G401.6 (cell line): ENCODE data around the gene NSUN6.
A peak's percentile ranks its signal among the peaks of the same experiment; 100 is the strongest.
"Not testable (repeated sequence)": the region's sequence is repeated elsewhere in the genome, so short reads cannot be mapped to it uniquely, and the experiment has no call there.

Experiments used
- FAIRE-seq: peaks from 2 replicates; lab custom pipeline; 2012; peaks lifted over from hg19 to GRCh38; lab: Jason Lieb, UNC

Gene NSUN6

DNA sequence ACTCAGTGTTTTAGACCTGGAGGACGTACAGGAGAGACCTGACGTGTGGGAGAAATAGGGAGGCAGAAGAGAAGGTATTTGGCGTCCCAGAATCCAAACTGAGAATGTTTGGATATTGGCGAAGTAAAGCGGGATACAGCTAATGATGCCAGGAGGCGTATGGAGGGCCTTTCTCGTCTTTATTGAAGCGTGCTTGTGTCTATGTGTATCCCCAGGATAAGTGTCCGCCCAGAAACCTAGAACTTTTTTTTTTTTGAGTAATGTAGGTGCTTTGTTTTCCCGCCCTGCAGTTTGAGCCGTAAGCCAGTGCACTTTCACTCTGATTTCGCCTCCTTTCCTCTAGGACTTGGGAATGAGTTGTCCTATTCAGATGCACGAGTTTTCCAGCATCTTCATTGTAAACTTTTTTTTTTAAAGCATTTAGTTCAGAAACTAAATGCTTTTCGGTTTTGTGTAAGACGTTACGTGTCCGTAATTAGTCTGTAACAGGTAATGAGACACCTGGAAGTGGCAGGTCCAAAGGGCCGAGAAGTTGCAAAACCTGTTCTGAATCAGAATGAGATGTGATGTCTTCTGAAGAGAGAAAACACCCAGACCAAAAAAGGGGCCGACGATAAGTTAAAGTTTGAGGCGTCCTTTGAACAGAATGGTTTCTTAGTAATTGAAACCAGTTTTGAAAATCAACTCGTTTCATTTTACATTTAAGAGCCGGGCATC lies 8.6 kb upstream of the NSUN6 start:
- FAIRE-seq = no peak

DNA sequence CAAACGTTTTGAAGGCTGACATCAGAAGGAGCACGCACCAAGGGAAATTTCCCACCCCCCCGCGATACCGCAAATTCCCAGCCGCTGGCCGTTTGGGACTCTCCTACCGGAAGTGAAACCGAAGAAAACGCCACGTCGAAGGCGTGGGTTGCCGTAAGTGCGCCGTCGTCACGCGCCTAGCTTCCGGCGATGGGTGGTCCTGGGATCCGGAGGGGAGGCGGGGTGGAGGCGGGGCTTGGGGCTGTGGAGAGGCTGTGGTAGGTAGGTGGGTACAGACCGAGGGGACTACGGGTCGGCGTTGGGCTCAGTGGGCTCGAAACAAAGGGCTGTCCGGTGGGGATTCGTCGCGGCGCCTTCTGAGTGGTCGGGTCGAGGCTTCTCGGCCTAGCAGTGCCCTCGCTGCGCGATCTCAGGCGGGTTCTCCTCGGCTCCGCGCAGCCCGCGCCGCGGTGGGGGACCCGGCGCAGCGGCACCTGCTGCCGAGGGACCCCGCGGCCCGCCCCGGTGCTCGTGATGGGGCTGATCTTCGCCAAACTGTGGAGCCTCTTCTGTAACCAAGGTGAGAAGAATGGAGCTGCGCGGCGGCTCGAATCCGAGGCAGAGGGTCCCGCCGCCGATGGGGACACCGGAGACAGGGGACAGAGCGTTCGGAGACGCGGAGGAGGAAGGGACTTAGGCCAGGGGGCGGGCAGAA lies 7.9 kb upstream of the NSUN6 start, which contains the start of gene ARL5B:
Gene ARL5B, plus strand, starts transcription at position 307 of the 694 bp plus-strand sequence. Its CDS starts 207 bp downstream, at position 514.
- peak; percentile 95 for FAIRE-seq

DNA sequence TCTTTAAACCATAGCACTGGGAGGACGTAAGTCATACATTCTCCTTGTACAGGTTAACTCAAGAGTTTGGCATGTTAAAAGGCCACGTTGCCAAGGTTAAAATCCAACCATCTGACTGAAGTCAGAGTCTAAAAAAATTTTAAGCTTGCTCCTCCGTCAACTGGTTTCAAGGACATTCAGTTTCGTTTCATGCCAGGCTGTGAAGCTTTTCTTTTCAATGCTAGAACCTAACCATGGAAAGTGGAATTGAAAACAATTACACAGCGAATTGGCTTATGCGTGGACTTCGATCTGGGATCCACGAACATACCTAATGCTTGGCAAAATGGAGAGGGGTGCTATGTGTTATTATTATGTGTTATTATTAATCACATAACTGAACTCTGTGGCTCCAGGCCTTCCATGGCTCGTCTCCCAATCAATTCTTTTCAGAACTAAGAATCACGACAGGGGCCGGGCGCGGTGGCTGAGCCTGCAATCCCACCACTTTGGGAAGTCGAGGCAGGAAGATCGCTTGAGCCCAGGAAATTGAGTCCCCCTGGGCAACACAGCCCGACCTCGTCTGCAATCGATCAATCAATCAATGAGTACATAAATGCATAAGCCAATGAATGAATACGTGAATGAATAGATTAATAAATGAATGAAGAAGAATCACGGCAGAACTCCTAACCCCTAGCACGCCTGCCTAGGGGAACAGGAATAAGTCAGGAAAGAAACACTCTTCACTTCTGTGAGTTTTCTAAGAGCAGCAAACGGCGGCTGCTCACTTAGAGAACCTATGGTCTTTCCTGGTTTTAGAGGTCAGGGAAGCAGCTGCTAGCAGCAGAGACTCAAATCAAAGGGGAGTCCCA lies 7.1 kb upstream of the NSUN6 start:
- FAIRE-seq = no peak

DNA sequence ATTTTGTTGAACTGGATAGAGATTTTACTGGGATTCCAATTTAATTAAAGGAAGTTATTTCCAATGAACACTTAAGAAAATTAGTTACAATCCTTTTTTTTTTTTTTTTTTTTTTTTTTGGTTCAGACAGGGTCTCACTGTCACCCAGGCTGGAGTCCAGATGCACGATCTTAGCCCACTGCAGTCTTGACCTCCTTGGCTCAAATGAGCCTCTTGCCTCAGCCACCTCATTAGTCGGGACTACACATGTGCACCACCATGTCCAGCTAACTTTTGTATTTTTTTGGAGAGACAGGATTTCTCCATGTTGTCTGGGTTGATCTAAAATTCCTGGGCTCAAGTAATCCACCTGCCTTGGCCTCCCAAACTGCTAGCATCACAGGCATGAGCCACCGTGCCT lies 5.3 kb upstream of the NSUN6 start:
- FAIRE-seq = no peak

DNA sequence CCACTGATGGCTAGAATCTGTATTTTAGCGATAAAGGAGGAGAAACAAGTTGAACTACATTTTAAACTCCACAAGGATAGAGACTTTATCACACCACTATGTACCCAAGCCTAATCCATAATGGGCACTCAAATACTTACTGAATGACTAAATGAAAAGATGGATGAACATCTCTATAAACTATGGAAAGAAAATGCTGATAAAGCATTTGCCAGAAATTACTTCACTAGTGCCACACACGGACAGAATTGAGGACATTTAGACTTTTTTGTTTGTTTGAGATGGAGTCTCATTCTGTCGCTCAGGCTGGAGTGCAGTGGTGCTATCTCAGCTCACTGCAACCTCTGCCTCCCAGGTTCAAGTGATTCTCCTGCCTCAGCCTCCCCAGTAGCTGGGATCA lies 1.7 kb upstream of the NSUN6 start:
- no peak for FAIRE-seq

DNA sequence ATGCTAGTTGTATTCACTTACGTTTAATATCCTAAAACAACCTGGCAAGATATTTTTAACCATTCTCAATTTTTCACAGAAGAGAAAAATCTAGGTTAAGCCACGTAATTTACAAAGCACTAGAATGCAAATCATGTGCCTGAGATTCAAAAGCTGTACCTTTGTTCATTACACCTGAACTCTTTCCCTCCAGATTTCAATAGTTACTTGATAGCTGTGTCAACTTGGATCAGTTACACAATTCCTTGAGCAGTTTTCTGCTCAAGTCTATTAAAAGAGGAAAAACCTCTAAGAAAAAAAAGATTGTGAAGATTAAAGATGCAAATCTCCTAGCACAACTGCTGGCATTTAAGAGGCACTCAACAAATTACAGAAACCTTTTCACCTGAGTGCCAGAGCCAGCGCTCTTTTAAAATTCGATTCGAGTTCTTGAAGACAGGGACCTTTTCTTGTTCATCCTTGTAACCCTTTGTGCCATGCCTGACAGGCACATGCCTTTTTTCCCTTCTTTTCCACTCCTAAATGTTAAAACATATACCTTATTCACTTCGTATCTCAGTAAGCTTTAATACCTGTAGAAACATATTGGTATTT lies 886 bp downstream of the NSUN6 start:
- FAIRE-seq = no peak

DNA sequence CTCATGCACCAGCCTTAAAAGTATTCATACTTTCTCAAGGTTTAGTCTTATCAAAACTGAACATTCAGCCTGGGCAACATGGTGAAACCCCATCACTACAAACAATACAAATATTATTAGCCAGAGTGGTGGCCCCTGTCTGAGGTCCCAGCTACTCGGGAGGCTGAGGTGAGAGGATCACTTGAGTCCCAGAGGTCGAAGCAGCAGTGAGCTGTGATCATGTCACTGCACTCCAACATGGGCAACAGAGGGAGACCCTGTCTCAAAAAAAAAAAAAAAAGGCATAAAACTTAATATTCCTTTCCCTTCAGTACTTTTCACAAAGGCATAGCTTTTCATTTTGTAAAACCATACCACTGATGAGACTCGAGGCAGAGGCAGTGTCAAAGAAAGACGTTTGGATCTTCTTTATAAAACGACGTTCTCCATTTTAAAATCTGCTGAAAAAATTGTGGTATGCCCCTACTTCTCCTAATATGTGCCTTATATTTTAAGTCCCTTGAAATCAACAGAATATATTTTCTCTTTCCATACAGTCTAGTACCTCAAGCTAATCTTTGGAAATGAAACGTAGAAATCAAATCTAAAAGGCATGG lies 1.9 kb downstream of the NSUN6 start:
- FAIRE-seq = peak; percentile 21

DNA sequence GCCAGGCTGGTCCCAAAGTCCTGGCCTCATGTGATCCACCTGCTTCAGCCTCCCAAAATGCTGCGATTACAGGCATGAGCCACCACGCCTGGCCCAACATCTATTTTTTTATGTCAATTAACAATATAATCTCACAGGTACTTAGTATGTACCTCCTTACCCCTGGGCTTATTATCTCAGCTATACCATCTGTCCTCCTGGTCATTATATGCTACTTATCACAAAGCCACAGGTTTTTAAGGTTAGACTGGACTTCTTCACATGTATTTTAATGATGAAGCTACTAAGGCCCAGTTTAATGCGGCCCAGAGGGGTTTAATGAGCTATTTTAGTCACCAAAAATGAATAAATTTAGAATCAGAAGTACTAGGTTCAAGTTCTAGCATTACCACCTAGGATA lies 3.4 kb downstream of the NSUN6 start:
- FAIRE-seq = no peak

DNA sequence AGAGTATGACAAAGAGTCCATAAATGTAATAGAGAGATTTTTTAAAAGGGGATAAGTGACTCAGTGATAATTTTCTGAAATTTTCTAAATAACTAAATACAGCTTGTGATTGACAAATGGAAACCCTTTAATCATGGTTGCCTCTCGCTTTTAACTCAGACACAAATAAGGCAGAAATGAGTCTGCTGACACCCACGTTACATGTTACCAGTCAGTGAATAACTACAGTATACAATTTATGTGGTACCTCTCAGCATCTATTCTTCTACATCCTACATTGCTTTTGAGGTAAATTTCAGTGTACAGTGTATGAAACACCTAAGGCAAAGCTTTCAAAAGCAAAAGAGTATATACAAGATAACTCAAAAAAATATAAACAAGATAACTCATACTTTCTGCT lies 4.2 kb downstream of the NSUN6 start:
- no peak for FAIRE-seq

DNA sequence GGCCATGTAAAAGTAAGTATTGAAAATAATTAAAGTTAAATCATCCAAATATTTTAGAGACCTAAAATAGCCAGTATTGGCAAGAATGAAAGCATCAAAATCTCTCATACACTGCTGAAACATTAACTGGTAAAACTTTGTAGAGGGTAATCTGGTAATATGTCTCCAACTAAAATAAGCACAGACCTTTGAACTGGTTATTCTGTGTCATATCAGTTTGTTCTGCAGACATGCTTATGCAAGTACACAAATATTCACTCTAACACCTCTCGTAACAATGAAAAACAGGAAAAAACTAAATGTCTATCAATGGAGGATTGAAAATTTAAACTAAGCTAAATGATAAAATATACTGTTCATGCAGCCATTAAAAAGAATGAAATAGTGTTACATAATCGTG lies 11.7 kb downstream of the NSUN6 start:
- FAIRE-seq = not testable (repeated sequence)

DNA sequence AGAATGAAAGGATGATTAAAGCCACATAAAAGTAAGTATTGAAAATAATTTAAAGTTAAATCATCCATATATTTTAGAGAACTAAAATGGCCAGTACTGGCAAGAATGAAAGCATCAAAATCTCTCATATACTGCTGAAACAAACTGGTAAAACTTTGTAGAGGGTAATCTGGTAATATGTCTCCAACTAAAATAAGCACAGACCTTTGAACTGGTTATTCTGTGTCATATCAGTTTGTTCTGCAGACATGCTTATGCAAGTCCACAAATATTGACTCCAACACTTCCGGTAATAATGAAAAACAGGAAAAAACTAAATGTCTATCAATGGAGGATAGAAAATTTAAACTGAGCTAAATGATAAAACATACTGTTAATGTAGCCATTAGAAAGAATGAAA lies 14.0 kb downstream of the NSUN6 start:
- FAIRE-seq = not testable (repeated sequence)

DNA sequence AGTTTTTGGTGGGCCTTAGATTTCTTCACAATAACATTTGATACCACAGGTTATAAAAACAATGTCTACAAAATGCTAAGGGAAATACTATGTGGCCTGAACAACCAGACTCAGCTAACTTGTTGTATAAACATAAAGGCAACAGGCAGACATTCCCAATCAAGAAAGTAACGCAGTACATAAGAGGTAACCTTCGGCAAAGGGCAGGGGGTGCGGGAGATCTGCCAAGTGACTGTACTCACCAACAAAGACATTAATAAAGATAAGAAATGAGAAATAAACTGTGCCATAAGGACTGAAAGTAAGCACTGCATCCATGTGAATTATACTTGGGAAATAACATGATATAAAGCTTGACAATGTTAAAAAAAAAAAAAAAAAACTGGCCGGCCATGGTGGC lies 15.4 kb downstream of the NSUN6 start:
- FAIRE-seq = no peak

DNA sequence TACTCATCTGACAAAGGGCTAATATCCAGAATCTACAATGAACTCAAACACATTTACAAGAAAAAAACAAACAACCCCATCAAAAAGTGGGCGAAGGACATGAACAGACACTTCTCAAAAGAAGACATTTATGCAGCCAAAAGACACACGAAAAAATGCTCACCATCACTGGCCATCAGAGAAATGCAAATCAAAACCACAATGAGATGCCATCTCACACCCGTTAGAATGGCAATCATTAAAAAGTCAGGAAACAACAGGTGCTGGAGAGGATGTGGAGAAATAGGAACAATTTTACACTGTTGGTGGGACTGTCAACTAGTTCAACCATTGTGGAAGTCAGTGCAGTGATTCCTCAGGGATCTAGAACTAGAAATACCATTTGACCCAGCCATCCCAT lies 18.9 kb downstream of the NSUN6 start:
- not testable (repeated sequence) for FAIRE-seq

DNA sequence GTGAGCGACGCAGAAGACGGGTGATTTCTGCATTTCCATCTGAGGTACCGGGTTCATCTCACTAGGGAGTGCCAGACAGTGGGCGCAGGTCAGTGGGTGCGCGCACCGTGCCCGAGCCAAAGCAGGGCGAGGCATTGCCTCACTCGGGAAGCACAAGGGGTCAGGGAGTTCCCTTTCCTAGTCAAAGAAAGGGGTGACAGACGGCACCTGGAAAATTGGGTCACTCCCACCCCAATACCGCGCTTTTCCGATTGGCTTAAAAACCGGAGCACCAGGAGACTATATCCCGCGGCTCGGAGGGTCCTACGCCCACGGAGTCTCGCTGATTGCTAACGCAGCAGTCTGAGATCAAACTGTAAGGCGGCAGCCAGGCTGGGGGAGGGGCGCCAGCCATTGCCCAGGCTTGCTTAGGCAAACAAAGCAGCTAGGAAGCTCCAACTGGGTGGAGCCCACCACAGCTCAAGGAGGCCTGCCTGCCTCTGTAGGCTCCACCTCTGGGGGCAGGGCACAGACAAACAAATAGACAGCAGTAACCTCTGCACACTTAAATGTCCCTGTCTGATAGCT lies 23.9 kb downstream of the NSUN6 start:
- not testable (repeated sequence) for FAIRE-seq

DNA sequence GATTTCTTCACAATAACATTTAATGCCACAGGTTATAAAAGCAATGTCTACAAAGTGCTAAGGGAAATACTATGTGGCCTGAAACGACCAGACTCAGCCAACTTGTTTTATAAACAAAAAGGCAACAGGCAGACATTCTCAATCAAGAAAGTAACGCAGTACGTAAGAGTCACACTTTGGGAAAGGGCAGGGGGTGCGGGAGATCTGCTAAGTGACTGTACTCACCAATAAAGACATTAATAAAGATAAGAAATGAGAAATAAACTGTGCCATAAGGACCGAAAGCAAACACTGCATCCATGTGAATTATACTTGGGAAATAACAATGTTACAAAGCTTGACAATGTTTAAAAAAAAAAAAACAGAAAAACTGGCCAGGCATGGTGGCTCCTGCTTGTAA lies 25.5 kb downstream of the NSUN6 start:
- no peak for FAIRE-seq

DNA sequence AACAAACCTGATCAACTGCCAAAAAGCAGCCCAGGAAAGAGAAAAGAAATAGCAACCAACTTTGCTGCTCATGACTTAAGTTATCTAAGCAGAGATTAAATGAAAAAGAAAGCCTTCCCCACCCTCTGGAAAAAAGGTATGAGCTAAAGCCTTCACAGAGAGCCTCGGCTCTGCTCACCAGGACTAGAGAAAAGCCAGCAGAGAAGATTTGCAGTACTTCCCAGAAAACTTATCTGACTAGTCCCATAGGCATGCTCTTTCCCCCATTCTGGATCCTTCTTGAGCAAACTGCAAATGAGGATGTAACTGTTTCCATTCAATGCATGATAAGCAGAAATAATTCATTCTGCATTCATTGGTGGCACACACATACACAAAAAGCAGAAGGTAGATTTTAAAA lies 27.7 kb downstream of the NSUN6 start:
- not testable (repeated sequence) for FAIRE-seq

DNA sequence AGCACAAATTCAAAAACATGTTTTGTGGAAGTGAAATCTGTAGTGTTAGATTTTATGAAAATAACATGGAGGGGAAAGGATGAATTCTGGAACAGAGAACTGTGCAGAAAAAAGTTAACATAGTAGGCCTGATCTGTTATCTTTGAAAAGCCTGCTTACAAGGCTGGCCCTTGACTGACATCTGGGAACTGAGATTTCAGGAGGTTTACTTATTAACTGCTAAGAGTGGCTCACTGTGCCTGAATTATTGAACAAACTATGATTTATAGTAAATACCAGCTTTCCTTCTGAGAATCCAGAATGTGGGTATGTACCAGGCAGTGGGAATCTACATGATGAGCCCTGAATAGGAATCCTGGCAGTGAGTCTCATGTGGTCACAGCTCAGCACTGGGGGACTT lies 30.5 kb downstream of the NSUN6 start:
- no peak for FAIRE-seq

DNA sequence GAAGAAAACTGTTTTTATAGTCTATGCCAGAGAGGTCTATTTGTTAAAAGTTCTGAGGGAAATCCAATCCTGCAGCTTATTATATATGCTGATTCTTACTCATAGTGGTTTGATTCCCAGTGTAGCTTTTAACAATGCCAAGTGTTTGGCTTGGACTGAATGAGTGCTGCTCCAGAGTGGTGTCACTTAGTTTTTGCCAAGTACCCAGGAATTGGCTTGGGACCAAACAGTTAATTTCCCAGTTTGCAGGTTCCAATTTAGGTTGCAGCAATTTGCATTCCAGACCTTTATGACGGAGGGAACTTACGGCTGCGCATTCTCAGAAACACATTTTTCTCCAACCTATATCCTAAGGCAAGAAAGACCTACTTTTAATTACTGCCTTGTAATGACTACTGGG lies 32.4 kb downstream of the NSUN6 start:
- no peak for FAIRE-seq

DNA sequence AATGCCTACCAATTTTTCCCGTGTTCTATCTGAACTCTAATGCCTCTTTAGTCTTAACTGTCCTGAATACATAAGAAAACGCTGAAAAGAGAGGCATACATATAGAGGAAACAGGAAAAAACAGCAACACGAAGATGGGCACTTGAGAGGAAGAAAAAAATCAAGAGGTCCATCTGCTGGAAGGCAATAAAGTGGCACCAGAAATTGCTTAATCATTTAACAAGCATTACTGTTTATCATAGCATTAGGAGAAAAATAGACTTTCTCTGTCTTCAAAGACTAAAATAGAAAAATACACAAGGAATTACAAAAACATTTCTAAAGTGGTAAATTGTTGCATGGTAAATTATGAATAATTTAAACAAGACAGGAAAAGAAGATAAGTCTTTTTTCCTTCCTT lies 35.0 kb downstream of the NSUN6 start:
- no peak for FAIRE-seq

DNA sequence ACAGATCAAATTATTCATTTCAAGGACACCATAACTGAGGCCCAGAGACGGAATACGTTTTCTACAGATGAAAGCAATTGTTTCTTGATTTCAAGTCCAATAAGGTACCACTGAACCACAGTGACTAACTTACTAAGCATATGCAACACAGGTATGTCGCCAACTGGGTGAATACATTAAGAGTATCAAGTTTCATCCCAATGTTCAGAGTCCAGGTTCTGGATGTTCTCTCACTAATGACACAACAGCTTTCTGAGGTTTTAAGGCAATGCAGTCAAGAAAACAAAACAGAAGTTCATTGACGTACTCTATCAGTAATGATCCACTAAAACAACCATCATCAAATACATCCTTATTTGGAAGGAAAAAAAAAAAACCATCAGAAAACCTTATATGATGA lies 35.8 kb downstream of the NSUN6 start:
- FAIRE-seq = no peak

DNA sequence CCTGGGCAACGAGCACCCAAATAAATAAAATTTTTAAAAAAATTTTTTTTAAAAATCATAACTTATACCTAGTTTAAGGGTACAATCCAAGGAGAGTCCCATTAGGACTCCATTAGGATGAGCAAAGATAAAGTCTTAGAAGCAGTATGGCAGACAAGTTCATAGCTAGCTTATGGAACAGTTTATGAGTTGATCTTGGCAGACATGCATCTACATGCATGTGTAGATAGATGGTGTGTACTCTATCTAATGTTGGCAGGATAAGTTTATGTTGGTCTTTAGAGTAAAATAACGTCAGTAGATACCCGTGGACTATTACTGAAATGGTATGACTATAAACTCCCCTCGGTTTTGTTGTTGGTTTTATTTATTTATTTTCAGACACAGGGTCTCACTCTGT lies 40.2 kb downstream of the NSUN6 start:
- FAIRE-seq = no peak

DNA sequence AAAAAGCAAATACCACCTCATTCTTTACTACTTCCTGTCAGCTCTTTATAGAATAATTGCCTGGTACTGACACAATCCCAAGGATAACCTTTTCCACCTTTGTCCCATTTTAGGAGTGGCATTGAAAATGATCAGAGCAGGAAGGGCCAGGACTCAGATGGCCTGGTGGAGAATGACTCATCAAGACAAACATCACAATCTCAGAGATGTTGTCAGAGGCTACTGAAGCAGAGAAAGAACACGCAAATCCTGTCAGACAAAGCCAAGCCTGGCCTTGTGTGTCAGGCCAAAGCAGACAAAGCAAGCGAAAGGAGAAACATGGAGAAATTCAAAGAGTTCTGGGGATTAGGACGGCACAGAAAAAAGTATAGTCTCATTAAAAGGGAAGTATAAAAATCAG lies 40.9 kb downstream of the NSUN6 start:
- FAIRE-seq = no peak
